HL-60/S4 treated with phorbol 12-myristate 13-acetate at 8.2 ng/mL for 4 days and 3 days (cell line): ENCODE results near the gene ALDH1L1.

ENCODE experiments used
- in situ Hi-C: fragments of 300-500 bp; cut with MboI; formaldehyde crosslinking; loops from 2 replicates; pipeline ENCODE4 v1.15.0; 2022; ENCODE audit warnings: low sequenced_read_pairs

ALDH1L1 gene

GRCh38 chr3:126197343-126197742 is 17.0 kb upstream of the ALDH1L1 start:
- in situ Hi-C loops: no loop called here

DNA sequence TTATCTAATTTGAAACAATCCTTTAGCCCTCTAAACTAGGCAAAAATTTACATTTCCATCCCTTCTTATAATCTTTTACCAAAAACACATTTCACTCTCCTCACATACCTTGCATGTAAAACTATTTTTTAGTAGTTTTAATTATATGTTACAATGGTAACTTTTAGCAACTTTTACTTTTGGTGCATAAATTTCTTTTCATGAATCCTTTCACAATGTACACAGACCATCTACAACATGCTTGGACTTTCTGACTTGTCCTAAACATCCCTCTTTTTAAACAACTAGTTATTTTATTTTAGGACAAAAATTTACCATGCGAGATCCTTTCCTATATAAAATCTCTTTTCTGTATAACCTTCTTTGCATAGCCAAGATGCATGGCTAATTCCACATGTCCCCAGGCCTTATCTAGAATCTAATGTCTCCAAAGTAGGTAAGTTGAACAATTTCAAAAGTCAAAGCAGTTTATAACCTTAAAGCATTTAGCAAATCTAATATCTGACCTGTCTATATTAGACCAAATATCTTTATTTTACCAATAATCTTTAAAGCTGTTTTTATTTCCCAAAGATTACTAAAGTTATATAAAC is 14.4 kb upstream of the ALDH1L1 start:
- in situ Hi-C loops: no loop called here

DNA sequence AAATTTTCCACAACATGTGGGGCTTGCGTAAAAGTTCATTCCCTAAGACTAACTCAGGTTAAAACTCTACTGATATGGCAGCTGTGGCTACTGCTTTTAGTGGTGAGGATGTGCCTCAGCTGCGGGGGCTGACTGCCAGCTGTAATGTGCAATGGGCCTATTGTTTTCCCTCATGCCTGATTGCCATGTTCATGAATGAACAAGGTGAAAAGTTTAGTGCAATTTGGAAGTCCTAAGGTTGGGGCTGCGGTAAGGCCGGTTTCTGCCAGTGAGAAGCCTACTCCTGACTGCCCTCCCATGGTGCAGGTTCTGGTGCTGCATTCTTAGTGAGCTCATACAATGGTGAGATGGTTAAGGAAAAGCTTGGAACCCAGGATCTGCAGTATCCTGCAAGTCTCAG is 10.9 kb upstream of the ALDH1L1 start:
- in situ Hi-C loops: no loop called here

GRCh38 chr3:126187920-126188319 is 7.5 kb upstream of the ALDH1L1 start:
- in situ Hi-C loops: no loop called here

GRCh38 chr3:126186749-126187148 is 6.4 kb upstream of the ALDH1L1 start:
- in situ Hi-C loops: no loop called here

DNA sequence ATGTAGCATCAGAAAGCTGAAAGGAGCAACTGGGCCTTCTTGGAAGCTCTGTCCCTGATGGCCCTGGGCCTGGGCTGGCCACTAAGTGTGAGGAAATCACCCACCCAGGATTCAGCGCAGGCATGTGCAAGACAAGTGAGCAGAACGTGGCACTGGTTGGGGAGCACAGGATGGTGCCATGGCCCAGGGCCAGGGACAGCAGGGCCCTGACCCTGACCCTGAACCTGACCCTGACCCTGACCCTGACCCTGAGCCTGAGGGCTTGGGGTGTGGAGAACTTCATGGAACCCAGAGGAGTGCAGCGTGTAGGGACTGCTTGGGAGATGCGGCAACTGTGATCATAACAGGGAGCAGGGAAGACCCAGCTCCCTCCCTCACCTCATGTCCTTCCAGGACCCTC is 5.9 kb upstream of the ALDH1L1 start:
- in situ Hi-C loops: no loop called here

- in situ Hi-C loops: no loop called here
Measured at GRCh38 chr3:126184465-126185000, 4.1 kb upstream of the ALDH1L1 start.

- in situ Hi-C loops: no loop called here
Measured at GRCh38 chr3:126181398-126181725, 976 bp upstream of the ALDH1L1 start.

DNA sequence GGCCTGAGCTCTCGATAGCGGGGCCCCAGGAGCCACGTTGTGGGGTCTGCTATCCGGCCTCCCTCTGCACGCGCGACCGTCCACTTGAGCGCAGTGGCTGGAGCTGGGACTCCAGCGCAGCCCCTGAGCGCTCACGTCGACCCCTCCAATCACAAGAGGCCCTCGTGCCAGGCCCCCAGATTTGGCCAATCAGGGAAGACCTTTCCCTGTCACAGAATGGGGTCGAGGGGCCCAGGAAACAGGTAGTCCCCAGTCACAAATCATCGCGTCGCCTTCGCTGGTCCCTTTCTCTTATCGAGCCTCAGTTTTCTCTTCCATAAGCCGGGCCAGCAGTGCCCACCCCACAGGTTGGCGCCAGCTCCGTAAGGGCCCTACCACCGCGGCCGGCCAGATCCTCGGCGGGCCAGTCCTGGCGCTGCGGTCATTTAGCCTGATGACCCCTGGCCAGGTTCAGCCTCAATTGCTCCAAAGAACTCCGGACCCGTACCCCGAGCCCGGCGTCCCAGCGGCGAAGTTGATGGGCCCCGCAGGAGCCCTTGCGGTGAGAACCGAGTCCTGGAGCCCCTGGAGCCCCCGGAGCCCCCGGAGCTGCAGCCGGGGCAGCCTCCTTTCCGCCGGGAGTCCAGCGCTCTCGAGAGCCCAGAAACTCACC is 435 bp downstream of the ALDH1L1 start:
- in situ Hi-C loops: no loop called here

GRCh38 chr3:126170073-126170777 is 10.2 kb downstream of the ALDH1L1 start:
- in situ Hi-C loops: no loop called here

GRCh38 chr3:126167566-126167965 is 12.8 kb downstream of the ALDH1L1 start:
- in situ Hi-C loops: no loop called here

- in situ Hi-C loops: no loop called here
Measured at GRCh38 chr3:126166009-126166408, 14.4 kb downstream of the ALDH1L1 start.

- in situ Hi-C loops: no loop called here
Measured at GRCh38 chr3:126161309-126161708, 19.1 kb downstream of the ALDH1L1 start.

DNA sequence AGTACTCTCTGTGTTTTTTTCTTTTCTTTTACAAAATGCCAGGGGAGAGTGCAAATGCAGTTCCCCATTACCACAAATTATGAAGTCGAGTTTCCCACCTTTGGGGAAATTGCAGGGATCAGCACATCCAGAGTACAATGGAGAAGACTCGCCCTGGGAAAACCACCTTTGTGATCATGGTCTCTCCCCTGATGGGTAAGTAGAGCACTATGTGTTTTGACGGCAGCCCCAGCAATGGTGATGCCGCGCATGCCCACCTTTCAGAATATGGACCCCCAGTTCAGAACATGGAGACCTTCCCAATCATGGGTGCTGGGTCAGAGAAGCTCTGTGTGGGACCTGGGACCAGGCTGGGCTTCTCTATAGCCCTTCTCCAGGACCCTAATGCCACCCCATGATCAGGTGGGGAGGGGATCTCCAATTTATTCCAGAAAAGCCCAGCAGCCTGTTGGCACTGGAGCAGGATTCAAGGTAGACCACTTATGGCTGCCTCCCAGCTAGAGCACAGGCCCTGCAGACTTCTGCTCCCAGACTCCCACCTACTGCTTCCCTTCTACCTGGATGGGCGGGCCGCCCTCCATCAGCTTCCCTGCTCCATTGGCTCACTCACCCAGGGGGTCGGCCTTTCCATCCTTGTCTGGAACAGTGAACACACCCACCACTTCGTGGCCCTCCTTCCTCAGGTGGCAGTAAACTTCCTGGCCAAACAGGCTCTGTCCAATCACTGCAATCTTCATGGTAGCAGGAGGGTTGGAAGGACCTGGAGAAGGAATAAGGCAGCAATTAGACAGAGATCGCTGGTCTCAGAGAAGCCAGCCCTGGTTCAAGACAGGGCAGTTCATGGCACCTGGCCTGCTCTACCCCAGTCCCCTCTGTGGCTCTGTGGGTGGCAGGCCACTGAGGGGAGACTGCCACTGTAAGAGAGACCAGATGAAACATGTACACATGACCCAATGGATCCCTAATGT is 19.9 kb downstream of the ALDH1L1 start:
- in situ Hi-C loops: no loop called here

GRCh38 chr3:126159476-126159875 is 20.9 kb downstream of the ALDH1L1 start:
- in situ Hi-C loops: no loop called here

DNA sequence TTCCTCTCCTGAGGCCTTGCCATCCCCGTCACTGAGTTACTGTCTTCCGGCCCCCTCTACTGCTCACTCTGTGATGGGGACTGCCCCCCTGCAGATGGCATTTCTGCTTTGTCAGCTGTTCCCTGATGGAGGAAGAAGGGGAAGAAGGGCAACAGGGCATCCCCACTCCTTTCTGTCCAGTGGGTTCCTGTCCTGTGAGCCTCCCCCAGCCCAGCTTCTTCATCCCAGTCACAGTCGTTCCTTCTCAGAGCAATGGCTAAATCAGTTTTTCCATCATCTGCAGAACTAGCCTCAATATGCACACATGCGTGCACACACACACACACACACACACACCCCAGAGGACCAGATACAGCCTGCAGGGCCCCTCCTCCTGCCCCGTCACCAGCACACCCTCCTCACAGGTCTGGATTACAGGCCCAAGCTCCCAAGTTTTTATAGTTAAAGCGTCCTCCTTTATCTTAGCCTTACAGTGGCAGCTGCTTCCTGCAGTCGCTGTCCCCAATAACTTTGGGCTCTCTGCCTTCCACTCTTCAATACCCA is 21.4 kb downstream of the ALDH1L1 start:
- in situ Hi-C loops: no loop called here

DNA sequence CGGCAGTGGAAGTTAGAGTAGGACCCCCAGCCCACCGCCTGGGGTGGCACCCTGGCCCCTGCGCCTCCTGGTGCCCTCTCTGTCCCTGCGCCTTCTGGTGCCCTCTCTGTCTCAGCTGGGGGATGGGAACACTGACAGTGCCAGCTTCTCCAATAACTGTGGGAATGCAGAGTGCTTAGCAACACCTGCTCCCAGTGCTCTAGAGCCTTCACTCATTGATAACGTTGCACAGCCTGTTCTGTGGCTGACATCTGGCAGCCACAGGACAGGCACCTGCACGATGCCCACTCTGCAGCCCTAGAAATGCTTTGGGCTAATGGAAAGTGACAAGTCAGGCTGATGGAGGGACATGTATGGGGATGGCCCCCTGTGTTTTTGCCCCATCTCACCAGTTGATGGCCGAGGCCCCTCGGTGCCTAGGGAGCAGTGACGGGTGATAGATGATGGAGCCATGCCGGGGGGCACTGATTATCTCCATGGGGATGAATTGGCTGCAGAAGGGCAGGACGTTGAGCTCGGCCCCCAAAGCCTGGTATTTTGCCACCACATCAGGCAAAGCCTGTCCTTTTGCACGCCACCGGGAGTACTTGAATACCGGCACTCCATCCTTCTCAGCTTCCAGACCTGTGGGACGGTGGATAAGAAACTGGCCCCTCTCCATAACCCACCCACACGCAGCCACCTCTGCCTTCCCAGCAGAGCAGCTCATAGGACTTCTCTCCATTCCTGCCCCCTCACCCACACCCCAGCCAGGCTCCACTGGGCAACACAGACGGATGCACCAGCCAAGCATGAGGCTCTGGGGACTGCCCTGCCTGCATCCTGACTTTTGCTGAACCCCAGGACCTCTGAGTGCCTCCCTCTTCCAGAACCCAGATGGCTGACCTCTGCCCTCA is 22.1 kb downstream of the ALDH1L1 start:
- in situ Hi-C loops: no loop called here

- in situ Hi-C loops: no loop called here
Measured at GRCh38 chr3:126157083-126157768, 23.2 kb downstream of the ALDH1L1 start.

DNA sequence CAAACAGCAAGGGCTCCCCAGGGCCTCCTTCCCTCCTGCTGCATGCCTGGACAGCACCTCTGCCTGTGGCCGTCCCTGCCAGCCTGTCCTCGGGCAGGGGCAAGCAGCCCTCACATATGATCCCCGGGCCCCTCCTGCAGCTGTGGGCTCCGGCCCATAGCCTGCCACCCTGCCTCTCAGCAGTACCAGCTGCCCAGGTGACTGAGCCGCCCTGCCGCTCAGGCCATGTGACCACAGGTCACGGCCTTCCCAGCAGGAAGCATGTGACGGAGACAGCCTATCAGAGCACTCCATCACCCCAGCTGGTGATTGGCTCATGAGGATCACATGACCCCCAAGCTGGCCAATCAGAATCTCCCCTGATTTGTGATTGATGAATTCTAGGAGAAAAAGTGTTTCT is 23.9 kb downstream of the ALDH1L1 start:
- in situ Hi-C loops: no loop called here
